ENCODE results near the gene ROBO1. TPM values are rescaled to one million over a fixed set of nuclear protein-coding genes. Genes with fewer than 3 reads are reported as not detected.
A peak's percentile ranks its signal among the peaks of the same experiment; 100 is the strongest.

Gene ROBO1
- total RNA-seq, 1 experiment from 2014 or later, result 33.9 TPM

GRCh38 chr3:79769229-79769628 is 1.4 kb upstream of the ROBO1 start:
- no peaks in the 10 kb centered on the region for H3K9me3 Mint-ChIP-seq (ENCODE audit: low read depth, unreplicated experiment)
- no peak for DNase-seq
- intact Hi-C loops (cut with micrococcal nuclease; ENCODE audit: unreplicated experiment), result no loop called here
- no peaks in the 10 kb centered on the region for H3K36me3 Mint-ChIP-seq (ENCODE audit: insufficient read depth, unreplicated experiment)
- H3K4me3 Mint-ChIP-seq (ENCODE audit: low read depth, unreplicated experiment), result no peak overlapping the region
- H3K4me1 Mint-ChIP-seq (ENCODE audit: low read depth, unreplicated experiment), result no peaks in the 10 kb centered on the region
- CTCF ChIA-PET, result no interaction called here
- no TSS peak for BruUV-seq (replicated peaks)
- TF ChIP-seq, protein P1, sequence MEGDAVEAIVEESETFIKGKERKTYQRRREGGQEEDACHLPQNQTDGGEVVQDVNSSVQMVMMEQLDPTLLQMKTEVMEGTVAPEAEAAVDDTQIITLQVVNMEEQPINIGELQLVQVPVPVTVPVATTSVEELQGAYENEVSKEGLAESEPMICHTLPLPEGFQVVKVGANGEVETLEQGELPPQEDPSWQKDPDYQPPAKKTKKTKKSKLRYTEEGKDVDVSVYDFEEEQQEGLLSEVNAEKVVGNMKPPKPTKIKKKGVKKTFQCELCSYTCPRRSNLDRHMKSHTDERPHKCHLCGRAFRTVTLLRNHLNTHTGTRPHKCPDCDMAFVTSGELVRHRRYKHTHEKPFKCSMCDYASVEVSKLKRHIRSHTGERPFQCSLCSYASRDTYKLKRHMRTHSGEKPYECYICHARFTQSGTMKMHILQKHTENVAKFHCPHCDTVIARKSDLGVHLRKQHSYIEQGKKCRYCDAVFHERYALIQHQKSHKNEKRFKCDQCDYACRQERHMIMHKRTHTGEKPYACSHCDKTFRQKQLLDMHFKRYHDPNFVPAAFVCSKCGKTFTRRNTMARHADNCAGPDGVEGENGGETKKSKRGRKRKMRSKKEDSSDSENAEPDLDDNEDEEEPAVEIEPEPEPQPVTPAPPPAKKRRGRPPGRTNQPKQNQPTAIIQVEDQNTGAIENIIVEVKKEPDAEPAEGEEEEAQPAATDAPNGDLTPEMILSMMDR (IDR thresholded peaks at IDR 0.05; ENCODE audit: unreplicated experiment), result no peak
- H3K27ac Mint-ChIP-seq (ENCODE audit: unreplicated experiment), result no peak overlapping the region
- H3K27me3 Mint-ChIP-seq (ENCODE audit: unreplicated experiment), result no peaks in the 10 kb centered on the region

DNA sequence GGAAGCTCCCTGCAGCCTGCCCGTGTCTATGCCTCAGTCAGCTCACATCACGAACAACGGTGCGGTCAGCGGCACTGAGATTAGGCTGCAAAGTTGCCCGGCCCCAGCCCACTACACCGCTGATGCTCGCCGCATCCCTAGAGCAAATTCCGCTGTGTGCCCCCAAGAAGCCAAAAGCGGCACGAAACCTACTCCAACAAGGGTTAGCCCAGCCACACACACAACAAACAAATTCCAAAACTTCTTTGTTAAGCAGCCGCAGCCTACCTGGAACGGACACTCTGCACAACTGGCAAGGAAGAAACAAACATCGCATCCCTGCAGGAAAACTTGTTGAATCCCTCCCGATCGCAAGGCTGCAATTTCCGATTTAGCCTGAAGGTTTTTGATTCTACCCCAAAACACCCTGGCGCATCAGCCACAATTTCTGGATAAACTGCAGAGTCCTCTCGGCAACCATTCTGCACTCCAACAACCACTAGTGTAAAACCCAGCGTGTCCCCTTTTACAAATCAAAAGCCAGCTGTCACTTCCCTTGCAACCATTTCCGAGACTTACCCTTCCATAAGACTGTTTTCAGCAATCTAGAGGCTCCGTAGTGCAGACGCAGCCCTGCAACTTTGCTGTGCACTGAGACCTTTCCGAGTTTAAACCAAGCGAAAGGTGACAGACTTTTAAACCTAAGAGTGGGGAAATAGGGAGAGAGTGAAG is 449 bp downstream of the ROBO1 start:
- CTCF ChIA-PET, result no interaction called here
- Mint-ChIP-seq H3K4me3 (ENCODE audit: low read depth, unreplicated experiment) (no peak overlapping the region), H3K9me3 (ENCODE audit: low read depth, unreplicated experiment) (no peaks in the 10 kb centered on the region), H3K4me1 (ENCODE audit: low read depth, unreplicated experiment) (no peaks in the 10 kb centered on the region), H3K36me3 (ENCODE audit: insufficient read depth, unreplicated experiment) (no peaks in the 10 kb centered on the region), H3K27me3 (ENCODE audit: unreplicated experiment) (no peaks in the 10 kb centered on the region), H3K27ac (ENCODE audit: unreplicated experiment) (no peak overlapping the region)
- no peak for DNase-seq
- intact Hi-C loops (cut with micrococcal nuclease; ENCODE audit: unreplicated experiment), result no loop called here
- TF ChIP-seq, protein P1 (IDR thresholded peaks at IDR 0.05; ENCODE audit: unreplicated experiment), result no peak
- no TSS peak for BruUV-seq (replicated peaks)

DNA sequence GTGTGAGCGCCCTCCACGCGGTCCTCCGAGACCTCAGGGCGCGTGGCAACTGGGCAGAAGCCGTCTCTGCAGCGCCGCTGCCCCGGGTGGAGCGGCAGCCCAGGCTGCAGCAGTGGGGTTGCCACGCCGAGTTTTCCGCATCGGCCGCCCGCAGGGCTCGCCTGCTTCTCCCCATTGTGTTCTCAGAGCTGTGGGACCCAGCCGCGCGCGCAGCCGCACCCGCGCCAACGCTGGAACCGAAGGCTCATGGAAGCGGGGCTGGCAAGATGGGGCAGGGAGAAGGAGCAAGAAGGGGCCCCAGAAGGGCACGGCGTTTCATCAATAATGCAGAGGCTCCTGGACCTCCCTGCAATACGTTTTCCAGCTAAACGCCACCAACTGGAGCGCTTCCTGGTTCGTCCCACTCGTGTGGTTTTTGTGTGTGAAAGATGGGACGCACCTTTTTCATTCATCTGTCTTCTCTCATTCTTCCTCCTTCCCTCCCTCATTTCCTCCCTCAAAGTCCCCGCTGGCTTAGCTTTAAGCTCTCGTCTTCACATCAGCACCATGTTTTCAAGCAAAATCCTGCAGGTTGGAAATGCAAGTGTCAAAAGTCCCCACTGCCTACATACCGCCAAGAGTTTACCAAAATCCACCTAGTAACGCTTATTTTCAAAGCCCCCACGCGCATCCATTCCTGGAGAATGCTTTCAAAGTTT is 1.2 kb downstream of the ROBO1 start:
- Mint-ChIP-seq H3K9me3 (ENCODE audit: low read depth, unreplicated experiment) (no peaks in the 10 kb centered on the region), H3K4me3 (ENCODE audit: low read depth, unreplicated experiment) (no peak overlapping the region), H3K27ac (ENCODE audit: unreplicated experiment) (no peak overlapping the region), H3K36me3 (ENCODE audit: insufficient read depth, unreplicated experiment) (no peaks in the 10 kb centered on the region), H3K4me1 (ENCODE audit: low read depth, unreplicated experiment) (no peaks in the 10 kb centered on the region), H3K27me3 (ENCODE audit: unreplicated experiment) (no peaks in the 10 kb centered on the region)
- peak; percentile 17 for DNase-seq
- TF ChIP-seq, protein P1 (IDR thresholded peaks at IDR 0.05; ENCODE audit: unreplicated experiment), result no peak
- BruUV-seq (replicated peaks), result no TSS peak
- intact Hi-C loops (cut with micrococcal nuclease; ENCODE audit: unreplicated experiment), result no loop called here
- CTCF ChIA-PET, result no interaction called here

GRCh38 chr3:79765911-79766310 is 1.9 kb downstream of the ROBO1 start:
- no peaks in the 10 kb centered on the region for H3K27me3 Mint-ChIP-seq (ENCODE audit: unreplicated experiment)
- CTCF ChIA-PET, result no interaction called here
- intact Hi-C loops (cut with micrococcal nuclease; ENCODE audit: unreplicated experiment), result no loop called here
- no peak overlapping the region for H3K4me3 Mint-ChIP-seq (ENCODE audit: low read depth, unreplicated experiment)
- BruUV-seq (replicated peaks), result no TSS peak
- H3K4me1 Mint-ChIP-seq (ENCODE audit: low read depth, unreplicated experiment), result no peaks in the 10 kb centered on the region
- TF ChIP-seq, protein P1 (IDR thresholded peaks at IDR 0.05; ENCODE audit: unreplicated experiment), result no peak
- no peak overlapping the region for H3K27ac Mint-ChIP-seq (ENCODE audit: unreplicated experiment)
- no peak for DNase-seq
- no peaks in the 10 kb centered on the region for H3K36me3 Mint-ChIP-seq (ENCODE audit: insufficient read depth, unreplicated experiment)
- no peaks in the 10 kb centered on the region for H3K9me3 Mint-ChIP-seq (ENCODE audit: low read depth, unreplicated experiment)
